GM19468 (cell line): ENCODE data around the gene RHBDD1.

Experiments
- ATAC-seq: cut with Tn5 transposase; IDR thresholded peaks from one replicate; pipeline ENCODE4 v1.9.1; 2021; ENCODE audit warnings: mild to moderate bottlenecking, moderate library complexity, moderate number of reproducible peaks; ENCODE audit not compliant: unreplicated experiment; ENCODE audit errors: extremely low read depth

Gene RHBDD1

GRCh38 chr2:226881287-226881686, 45.4 kb downstream of the RHBDD1 start:
- ATAC-seq, result no peak

GRCh38 chr2:226882606-226883005, 46.8 kb downstream of the RHBDD1 start:
- no peak for ATAC-seq

DNA sequence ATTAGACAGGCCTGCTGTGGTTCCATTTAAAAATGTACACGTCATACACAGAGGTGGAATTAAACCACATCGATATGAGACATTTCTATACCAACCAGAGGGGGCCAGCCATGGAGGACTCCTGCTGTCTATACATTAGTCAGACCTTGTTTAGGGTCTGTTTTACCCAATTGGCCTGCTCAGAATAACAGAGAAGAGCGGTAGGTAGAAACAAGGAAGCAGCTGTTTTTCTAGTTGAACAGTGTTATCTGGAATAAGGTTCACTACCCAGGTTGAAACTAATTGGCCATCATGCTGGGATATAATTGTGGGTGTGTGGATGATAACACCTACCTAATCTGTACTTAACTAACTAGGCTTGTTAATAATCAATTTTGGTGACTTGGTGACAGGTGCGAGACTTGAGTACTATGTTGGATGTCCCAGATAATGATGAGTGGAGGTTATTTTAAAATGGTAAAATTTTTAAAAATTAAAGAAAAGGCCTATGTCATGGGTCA, 47.5 kb downstream of the RHBDD1 start:
- ATAC-seq, result no peak

DNA sequence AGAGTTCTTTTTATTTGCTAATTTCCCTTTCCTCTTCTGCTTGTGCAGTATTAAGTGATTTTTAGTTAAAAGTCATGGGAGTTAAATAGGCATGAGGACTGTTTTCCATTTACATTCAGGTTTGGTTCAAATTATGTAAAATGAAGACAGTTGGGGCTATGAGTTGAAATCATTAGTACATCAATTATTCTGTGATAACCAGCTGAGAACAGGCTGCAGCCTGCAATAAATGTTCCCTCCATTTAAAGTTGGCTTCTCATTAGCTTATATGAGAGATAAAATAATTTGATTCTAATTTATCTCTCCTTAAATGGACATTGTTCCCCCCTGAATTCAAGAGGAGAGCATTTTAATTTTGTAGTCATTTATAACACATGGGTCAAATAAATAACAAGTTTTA, 48.3 kb downstream of the RHBDD1 start:
- ATAC-seq, result no peak

GRCh38 chr2:226885769-226886435, 50.0 kb downstream of the RHBDD1 start:
- no peak for ATAC-seq

- no peak for ATAC-seq
These were observed 52.1 kb downstream of the RHBDD1 start for GRCh38 chr2:226887940-226888339.

DNA sequence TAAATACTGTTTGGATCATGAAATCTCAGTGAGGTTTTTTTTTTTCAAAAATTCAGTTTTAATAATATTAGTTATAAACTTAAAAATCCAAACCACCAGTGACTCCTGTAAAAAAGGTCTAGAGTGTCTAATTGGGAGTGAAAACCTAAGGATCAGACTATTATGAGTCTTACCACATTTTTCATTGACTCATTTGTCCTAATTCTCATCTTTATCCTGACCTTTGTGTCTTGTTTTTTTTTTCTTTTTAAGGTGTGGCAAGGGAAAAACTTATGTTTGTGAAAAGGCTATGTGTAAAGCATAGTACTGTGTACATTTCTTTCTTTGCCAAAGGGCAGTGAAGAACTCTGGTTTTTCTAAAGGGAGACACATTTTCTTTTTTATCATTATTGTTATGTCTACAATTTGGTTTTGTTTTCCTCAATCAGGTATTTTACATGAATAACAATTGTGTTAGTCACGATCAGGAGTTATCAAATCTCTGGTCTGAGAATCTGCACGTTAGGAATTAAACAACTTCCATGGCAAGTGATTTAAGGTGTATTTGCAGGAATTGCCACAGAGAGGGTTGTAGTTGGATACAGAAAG, 52.6 kb downstream of the RHBDD1 start:
- ATAC-seq, result no peak

GRCh38 chr2:226888971-226889370, 53.1 kb downstream of the RHBDD1 start:
- no peak for ATAC-seq

GRCh38 chr2:226890286-226890685, 54.4 kb downstream of the RHBDD1 start:
- ATAC-seq, result no peak

DNA sequence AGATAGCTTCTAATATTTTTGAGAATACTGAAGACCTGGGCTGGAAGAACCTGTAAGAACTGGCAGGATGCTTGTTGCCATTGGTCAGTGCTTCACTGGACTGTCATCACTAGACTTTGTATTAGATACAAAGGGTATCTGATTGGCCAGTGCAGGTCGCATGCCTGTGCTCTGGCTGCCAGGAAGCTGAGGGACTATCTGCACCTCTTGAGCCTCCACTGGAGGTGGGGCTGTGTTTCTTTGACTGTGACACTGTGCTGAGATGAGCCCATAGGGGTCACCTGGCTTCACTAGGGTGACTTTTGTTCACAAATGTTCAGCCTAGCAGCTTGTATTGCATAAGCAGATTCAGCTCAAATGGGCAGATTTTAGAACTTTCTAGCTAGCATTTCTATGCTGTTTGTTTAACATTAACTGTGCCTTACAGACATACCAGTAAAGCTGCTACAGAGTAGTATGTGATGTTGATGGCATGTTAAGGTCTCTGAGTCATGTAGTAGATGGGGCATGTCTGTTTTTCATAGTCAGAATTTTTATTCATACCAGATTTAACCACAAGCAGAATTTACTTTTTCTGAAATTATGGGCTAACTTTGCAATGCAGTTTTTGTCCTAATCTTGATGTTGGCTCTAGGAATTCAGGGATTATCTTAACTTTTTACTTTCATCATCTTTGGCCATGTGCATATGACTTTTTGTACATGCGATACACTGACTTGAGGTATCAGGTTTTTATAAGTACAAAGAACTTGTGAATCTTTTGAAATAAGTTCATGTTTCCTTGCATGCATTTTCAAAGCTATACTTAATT, 56.1 kb downstream of the RHBDD1 start:
- no peak for ATAC-seq

GRCh38 chr2:226892729-226893128, 56.9 kb downstream of the RHBDD1 start:
- no peak for ATAC-seq

DNA sequence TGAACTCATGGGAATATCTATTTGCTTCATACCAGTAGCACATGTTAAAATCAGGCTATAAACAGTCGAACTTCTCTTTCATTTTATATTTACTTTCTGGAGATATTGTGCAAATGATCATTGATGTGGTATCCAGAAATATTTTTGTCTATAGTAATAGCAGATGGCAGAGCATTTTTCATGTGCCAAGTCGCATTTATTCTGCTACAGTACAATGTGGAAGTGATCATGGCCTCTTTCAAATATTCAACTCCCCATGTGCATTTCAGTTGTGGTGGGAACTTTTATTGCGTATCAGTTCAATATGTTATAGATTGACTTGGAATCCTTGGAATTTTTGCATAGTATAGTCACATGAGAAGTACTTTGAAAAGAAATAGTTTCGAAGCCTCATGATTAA, 57.4 kb downstream of the RHBDD1 start:
- no peak for ATAC-seq

DNA sequence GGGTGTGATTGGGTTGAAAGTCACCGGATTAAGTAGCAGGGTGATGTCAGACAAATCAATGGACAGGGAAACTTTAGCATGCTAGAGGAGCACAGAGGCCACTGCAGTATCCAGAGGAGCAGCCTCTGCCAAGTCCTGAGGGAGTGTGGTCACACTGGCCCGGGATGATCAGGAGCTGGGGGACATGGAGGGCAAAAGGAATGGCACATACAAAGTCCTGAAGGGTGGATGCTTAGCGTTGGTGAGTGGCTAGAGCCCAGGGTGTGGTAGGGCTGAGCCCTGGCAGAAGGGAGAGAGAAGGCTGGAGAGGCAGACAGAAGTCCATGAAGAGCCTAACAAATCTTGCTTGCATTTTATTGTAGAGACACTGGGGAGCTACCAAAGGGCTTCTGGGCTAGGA, 58.9 kb downstream of the RHBDD1 start:
- no peak for ATAC-seq

DNA sequence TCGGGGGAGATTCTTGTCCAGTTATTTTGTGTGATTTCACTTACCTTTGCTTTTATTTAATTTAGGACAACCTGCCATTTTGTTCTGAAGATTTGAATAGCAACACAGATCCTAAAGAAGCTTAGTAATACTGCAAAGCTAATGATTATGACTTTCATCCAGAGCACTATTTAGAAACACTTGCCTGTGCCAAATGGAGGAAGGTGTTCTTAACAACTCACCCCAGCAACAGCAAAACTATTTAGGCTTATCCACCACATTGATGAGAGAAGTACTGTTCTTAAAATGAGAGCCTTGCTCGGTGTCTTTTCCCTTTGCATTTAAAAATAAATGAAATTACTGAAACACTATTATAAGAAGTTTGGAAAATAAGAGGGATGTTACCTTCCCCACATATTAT, 59.7 kb downstream of the RHBDD1 start:
- no peak for ATAC-seq

GRCh38 chr2:226898121-226898520, 62.3 kb downstream of the RHBDD1 start:
- ATAC-seq, result no peak

GRCh38 chr2:226898897-226899296, 63.0 kb downstream of the RHBDD1 start:
- ATAC-seq, result no peak

- ATAC-seq, result no peak
These were observed 66.5 kb downstream of the RHBDD1 start for GRCh38 chr2:226902041-226902966.

GRCh38 chr2:226903179-226903578, 67.3 kb downstream of the RHBDD1 start:
- no peak for ATAC-seq

GRCh38 chr2:226904592-226904991, 68.7 kb downstream of the RHBDD1 start:
- ATAC-seq, result peak; percentile 29

DNA sequence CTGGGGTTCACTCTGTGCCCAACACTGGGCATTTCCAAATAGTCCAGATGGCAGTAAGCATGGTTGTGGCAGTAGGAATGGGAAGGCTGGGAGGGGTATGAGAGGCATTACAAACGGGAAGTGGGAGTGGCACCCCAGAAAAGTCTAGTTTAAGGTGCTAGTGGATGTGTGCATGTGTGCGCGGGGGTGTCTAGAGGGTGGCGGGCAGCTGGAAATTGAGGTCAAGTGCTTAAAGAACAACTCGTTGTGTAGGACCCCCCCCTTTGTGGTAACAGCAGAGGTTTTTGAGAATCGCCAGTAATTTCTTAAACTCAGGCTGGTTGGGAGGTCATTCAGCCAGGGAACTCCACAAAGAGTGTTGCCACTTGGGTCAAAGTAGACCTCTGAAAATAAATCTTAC, 69.9 kb downstream of the RHBDD1 start:
- no peak for ATAC-seq
